Effector CD8-positive, alpha-beta T cell (primary cell): ENCODE data around the gene GRIA3.
"Not testable (repeated sequence)": the region's sequence is repeated elsewhere in the genome, so short reads cannot be mapped to it uniquely, and the experiment has no call there.

Experiments used
- DNase-seq: peaks from one replicate; lab custom pipeline; 2025; lab: John Stamatoyannopoulos, UW

The GRIA3 gene

GRCh38 chrX:123468481-123468880, 284.4 kb downstream of the GRIA3 start:
- DNase-seq: no peak

- DNase-seq: no peak
Observed at GRCh38 chrX:123475068-123475724, 291.1 kb downstream of the GRIA3 start.

- DNase-seq: no peak
Observed at GRCh38 chrX:123476611-123477219, 292.6 kb downstream of the GRIA3 start.

GRCh38 chrX:123477673-123478072, 293.6 kb downstream of the GRIA3 start:
- no peak for DNase-seq

- no peak for DNase-seq
Observed at GRCh38 chrX:123481913-123482851, 298.1 kb downstream of the GRIA3 start.

GRCh38 chrX:123486297-123486696, 302.2 kb downstream of the GRIA3 start:
- no peak for DNase-seq

- no peak for DNase-seq
Observed at GRCh38 chrX:123487236-123487635, 303.2 kb downstream of the GRIA3 start.

GRCh38 chrX:123487669-123488068, 303.6 kb downstream of the GRIA3 start:
- no peak for DNase-seq

- DNase-seq: no peak
Observed at GRCh38 chrX:123489011-123489410, 304.9 kb downstream of the GRIA3 start.

- no peak for DNase-seq
Observed at GRCh38 chrX:123493857-123494256, 309.8 kb downstream of the GRIA3 start.

- DNase-seq: no peak
Observed at GRCh38 chrX:123499787-123500186, 315.7 kb downstream of the GRIA3 start.

- DNase-seq: no peak
Observed at GRCh38 chrX:123504047-123504446, 320.0 kb downstream of the GRIA3 start.

- no peak for DNase-seq
Observed at GRCh38 chrX:123504630-123505270, 320.7 kb downstream of the GRIA3 start.

- no peak for DNase-seq
Observed at GRCh38 chrX:123513585-123514278, 329.7 kb downstream of the GRIA3 start.

- not testable (repeated sequence) for DNase-seq
Observed at GRCh38 chrX:123514279-123514640, 330.2 kb downstream of the GRIA3 start.

- no peak for DNase-seq
Observed at GRCh38 chrX:123518791-123519190, 334.7 kb downstream of the GRIA3 start.

- DNase-seq: no peak
Observed at GRCh38 chrX:123525123-123525725, 341.1 kb downstream of the GRIA3 start.

GRCh38 chrX:123530726-123531125, 346.6 kb downstream of the GRIA3 start:
- not testable (repeated sequence) for DNase-seq
